ENCODE measurements around the gene DGLUCY.
"Not testable (repeated sequence)": the region's sequence is repeated elsewhere in the genome, so short reads cannot be mapped to it uniquely, and the experiment has no call there.

Gene DGLUCY

GRCh38 chr14:91254461-91254860 lies 140.6 kb downstream of the DGLUCY start:
- in situ Hi-C loops (cut with MboI; ENCODE audit: low sequenced_read_pairs): no loop called here

GRCh38 chr14:91255026-91255695 lies 141.3 kb downstream of the DGLUCY start:
- in situ Hi-C loops (cut with MboI; ENCODE audit: low sequenced_read_pairs): no loop called here

GRCh38 chr14:91256661-91257060 lies 142.8 kb downstream of the DGLUCY start:
- in situ Hi-C loops (cut with MboI; ENCODE audit: low sequenced_read_pairs): no loop called here

GRCh38 chr14:91257328-91258010 lies 143.6 kb downstream of the DGLUCY start:
- in situ Hi-C loops (cut with MboI; ENCODE audit: low sequenced_read_pairs): no loop called here

- in situ Hi-C loops (cut with MboI; ENCODE audit: low sequenced_read_pairs): no loop called here
Observed at GRCh38 chr14:91258011-91258618, 144.2 kb downstream of the DGLUCY start.

- in situ Hi-C loops (cut with MboI; ENCODE audit: low sequenced_read_pairs): no loop called here
Observed at GRCh38 chr14:91258876-91259275, 145.0 kb downstream of the DGLUCY start.

GRCh38 chr14:91261115-91261514 lies 147.2 kb downstream of the DGLUCY start:
- in situ Hi-C loops (cut with MboI; ENCODE audit: low sequenced_read_pairs): no loop called here

- in situ Hi-C loops (cut with MboI; ENCODE audit: low sequenced_read_pairs): no loop called here
Observed at GRCh38 chr14:91261986-91262549, 148.2 kb downstream of the DGLUCY start.

- in situ Hi-C loops (cut with MboI; ENCODE audit: low sequenced_read_pairs): no loop called here
Observed at GRCh38 chr14:91263329-91263728, 149.5 kb downstream of the DGLUCY start.

- in situ Hi-C loops (cut with MboI; ENCODE audit: low sequenced_read_pairs): no loop called here
Observed at GRCh38 chr14:91264151-91265150, 150.6 kb downstream of the DGLUCY start.

- in situ Hi-C loops (cut with MboI; ENCODE audit: low sequenced_read_pairs): no loop called here
Observed at GRCh38 chr14:91265404-91265803, 151.5 kb downstream of the DGLUCY start.

- in situ Hi-C loops (cut with MboI; ENCODE audit: low sequenced_read_pairs): not testable (repeated sequence)
Observed at GRCh38 chr14:91266276-91266675, 152.4 kb downstream of the DGLUCY start.

- in situ Hi-C loops (cut with MboI; ENCODE audit: low sequenced_read_pairs): no loop called here
Observed at GRCh38 chr14:91267965-91268437, 154.1 kb downstream of the DGLUCY start.

- in situ Hi-C loops (cut with MboI; ENCODE audit: low sequenced_read_pairs): no loop called here
Observed at GRCh38 chr14:91269076-91269991, 155.5 kb downstream of the DGLUCY start.

GRCh38 chr14:91270188-91270587 lies 156.3 kb downstream of the DGLUCY start:
- in situ Hi-C loops (cut with MboI; ENCODE audit: low sequenced_read_pairs): no loop called here

- in situ Hi-C loops (cut with MboI; ENCODE audit: low sequenced_read_pairs): no loop called here
Observed at GRCh38 chr14:91270619-91271018, 156.7 kb downstream of the DGLUCY start.

- in situ Hi-C loops (cut with MboI; ENCODE audit: low sequenced_read_pairs): no loop called here
Observed at GRCh38 chr14:91271639-91272038, 157.8 kb downstream of the DGLUCY start.

- in situ Hi-C loops (cut with MboI; ENCODE audit: low sequenced_read_pairs): no loop called here
Observed at GRCh38 chr14:91272341-91273272, 158.7 kb downstream of the DGLUCY start.
